ENCODE data around the gene HJURP. TPM values are rescaled to one million over a fixed set of nuclear protein-coding genes. Genes with fewer than 3 reads are reported as not detected.
"Not testable (repeated sequence)": the region's sequence is repeated elsewhere in the genome, so short reads cannot be mapped to it uniquely, and the experiment has no call there.

Gene HJURP
- 38.8 TPM for polyA plus RNA-seq (2013, experiment 1 of 2)
- polyA plus RNA-seq (2013, experiment 2 of 2), result 39.4 TPM

GRCh38 chr2:233854241-233854981 lies at the start of gene HJURP:
TSS of gene HJURP (minus strand) at chr2:233854535. CDS start at chr2:233854500, 35 bp downstream.
- Histone ChIP-seq H3K4ac (ENCODE audit: low read depth, low read length) (peak within 1 kb of the TSS; percentile 40), H3K4me2 (ENCODE audit: low read length) (peak within 1 kb of the TSS; percentile 73), H2BK5ac (ENCODE audit: low read length) (peak within 1 kb of the TSS; percentile 87), H3K79me2 (ENCODE audit: control insufficient read depth, insufficient read depth, low read length) (peaks cover 36% of the 10 kb centered on the region), H2AK5ac (ENCODE audit: low read length) (no peak within 1 kb of the TSS), H3K79me1 (ENCODE audit: low read length) (peaks cover 22% of the 10 kb centered on the region), H3K4me3 (ENCODE audit: low read length) (peak within 1 kb of the TSS; percentile 64), H4K5ac (ENCODE audit: low read length) (no peak within 1 kb of the TSS), H3K36me3 (ENCODE audit: control insufficient read depth, insufficient read depth, low read length) (peaks cover 16% of the 10 kb centered on the region), H3K23ac (ENCODE audit: low read length) (peak within 1 kb of the TSS; percentile 97), H3K9ac (ENCODE audit: low read length) (peak within 1 kb of the TSS; percentile 99), H3K27ac (ENCODE audit: low read depth, low read length) (peak within 1 kb of the TSS; percentile 51), H3K4me1 (ENCODE audit: control insufficient read depth, low read depth, low read length) (peaks cover 4% of the 10 kb centered on the region), H2BK15ac (replicated peaks; ENCODE audit: low read depth) (no peak within 1 kb of the TSS), H3K56ac (ENCODE audit: low read length) (peak within 1 kb of the TSS; percentile 99), H4K8ac (ENCODE audit: low read depth, low read length) (peak within 1 kb of the TSS; percentile 79), H3K27me3 (ENCODE audit: insufficient read depth, low read length, poor library complexity) (no peaks in the 10 kb centered on the region), H2BK120ac (ENCODE audit: low read depth, low read length) (no peak within 1 kb of the TSS), H3K18ac (ENCODE audit: low read length) (peak within 1 kb of the TSS; percentile 53)
- peak; percentile 98 for DNase-seq
- WGBS (ENCODE audit: extremely low coverage, insufficient coverage, low lambda C conversion rate), result no CpG with 5 or more reads among the region's 60 CpGs

GRCh38 chr2:233901884-233902283 lies 47.5 kb upstream of the HJURP start:
- no peak for DNase-seq
- Histone ChIP-seq H3K56ac (ENCODE audit: low read length) (no peak overlapping the region), H3K9ac (ENCODE audit: low read length) (no peak overlapping the region), H3K4me3 (ENCODE audit: low read length) (no peak overlapping the region), H4K5ac (ENCODE audit: low read length) (no peak overlapping the region), H3K4me1 (ENCODE audit: control insufficient read depth, low read depth, low read length) (no peaks in the 10 kb centered on the region), H3K27me3 (ENCODE audit: insufficient read depth, low read length, poor library complexity) (no peaks in the 10 kb centered on the region), H3K36me3 (ENCODE audit: control insufficient read depth, insufficient read depth, low read length) (no peaks in the 10 kb centered on the region), H2BK15ac (replicated peaks; ENCODE audit: low read depth) (no peak overlapping the region), H3K79me2 (ENCODE audit: control insufficient read depth, insufficient read depth, low read length) (no peaks in the 10 kb centered on the region), H3K23ac (ENCODE audit: low read length) (no peak overlapping the region), H2BK120ac (ENCODE audit: low read depth, low read length) (no peak overlapping the region), H3K4ac (ENCODE audit: low read depth, low read length) (no peak overlapping the region), H3K79me1 (ENCODE audit: low read length) (no peaks in the 10 kb centered on the region), H2BK5ac (ENCODE audit: low read length) (no peak overlapping the region), H2AK5ac (ENCODE audit: low read length) (no peak overlapping the region), H3K18ac (ENCODE audit: low read length) (no peak overlapping the region), H3K4me2 (ENCODE audit: low read length) (no peak overlapping the region), H3K27ac (ENCODE audit: low read depth, low read length) (no peak overlapping the region), H4K8ac (ENCODE audit: low read depth, low read length) (no peak overlapping the region)
- WGBS (ENCODE audit: extremely low coverage, insufficient coverage, low lambda C conversion rate), result no CpG with 5 or more reads among the region's 4 CpGs

GRCh38 chr2:233901367-233901766 lies 47.0 kb upstream of the HJURP start:
- H2AK5ac ChIP-seq (ENCODE audit: low read length), result no peak overlapping the region
- no peak overlapping the region for H4K8ac ChIP-seq (ENCODE audit: low read depth, low read length)
- H3K4ac ChIP-seq (ENCODE audit: low read depth, low read length), result no peak overlapping the region
- H3K4me1 ChIP-seq (ENCODE audit: control insufficient read depth, low read depth, low read length), result no peaks in the 10 kb centered on the region
- no peaks in the 10 kb centered on the region for H3K27me3 ChIP-seq (ENCODE audit: insufficient read depth, low read length, poor library complexity)
- no peaks in the 10 kb centered on the region for H3K79me1 ChIP-seq (ENCODE audit: low read length)
- no peaks in the 10 kb centered on the region for H3K79me2 ChIP-seq (ENCODE audit: control insufficient read depth, insufficient read depth, low read length)
- H3K18ac ChIP-seq (ENCODE audit: low read length), result no peak overlapping the region
- H3K9ac ChIP-seq (ENCODE audit: low read length), result no peak overlapping the region
- no peak overlapping the region for H2BK15ac ChIP-seq (replicated peaks; ENCODE audit: low read depth)
- no peak overlapping the region for H3K4me3 ChIP-seq (ENCODE audit: low read length)
- no peaks in the 10 kb centered on the region for H3K36me3 ChIP-seq (ENCODE audit: control insufficient read depth, insufficient read depth, low read length)
- H3K56ac ChIP-seq (ENCODE audit: low read length), result no peak overlapping the region
- DNase-seq, result no peak
- H2BK120ac ChIP-seq (ENCODE audit: low read depth, low read length), result no peak overlapping the region
- H3K4me2 ChIP-seq (ENCODE audit: low read length), result no peak overlapping the region
- H3K27ac ChIP-seq (ENCODE audit: low read depth, low read length), result no peak overlapping the region
- no CpG with 5 or more reads among the region's 4 CpGs for WGBS (ENCODE audit: extremely low coverage, insufficient coverage, low lambda C conversion rate)
- no peak overlapping the region for H4K5ac ChIP-seq (ENCODE audit: low read length)
- no peak overlapping the region for H3K23ac ChIP-seq (ENCODE audit: low read length)
- no peak overlapping the region for H2BK5ac ChIP-seq (ENCODE audit: low read length)

GRCh38 chr2:233896253-233896652 lies 41.9 kb upstream of the HJURP start:
- not testable (repeated sequence) for H2BK5ac ChIP-seq (ENCODE audit: low read length); H2BK120ac ChIP-seq (ENCODE audit: low read depth, low read length); H2AK5ac ChIP-seq (ENCODE audit: low read length); H3K23ac ChIP-seq (ENCODE audit: low read length); H3K4me3 ChIP-seq (ENCODE audit: low read length); H3K9ac ChIP-seq (ENCODE audit: low read length); H3K4me1 ChIP-seq (ENCODE audit: control insufficient read depth, low read depth, low read length); H3K79me1 ChIP-seq (ENCODE audit: low read length); H3K18ac ChIP-seq (ENCODE audit: low read length); H4K5ac ChIP-seq (ENCODE audit: low read length); H4K8ac ChIP-seq (ENCODE audit: low read depth, low read length); H2BK15ac ChIP-seq (replicated peaks; ENCODE audit: low read depth); H3K4ac ChIP-seq (ENCODE audit: low read depth, low read length); H3K27ac ChIP-seq (ENCODE audit: low read depth, low read length); H3K36me3 ChIP-seq (ENCODE audit: control insufficient read depth, insufficient read depth, low read length); H3K4me2 ChIP-seq (ENCODE audit: low read length); DNase-seq; H3K56ac ChIP-seq (ENCODE audit: low read length); H3K79me2 ChIP-seq (ENCODE audit: control insufficient read depth, insufficient read depth, low read length); H3K27me3 ChIP-seq (ENCODE audit: insufficient read depth, low read length, poor library complexity)
- WGBS (ENCODE audit: extremely low coverage, insufficient coverage, low lambda C conversion rate), result no CpG with 5 or more reads among the region's 2 CpGs

GRCh38 chr2:233892793-233893192 lies 38.5 kb upstream of the HJURP start:
- Histone ChIP-seq H3K79me1 (ENCODE audit: low read length) (no peaks in the 10 kb centered on the region), H2BK120ac (ENCODE audit: low read depth, low read length) (no peak overlapping the region), H3K23ac (ENCODE audit: low read length) (no peak overlapping the region), H4K8ac (ENCODE audit: low read depth, low read length) (no peak overlapping the region), H2BK5ac (ENCODE audit: low read length) (no peak overlapping the region), H3K27ac (ENCODE audit: low read depth, low read length) (no peak overlapping the region), H2BK15ac (replicated peaks; ENCODE audit: low read depth) (no peak overlapping the region), H3K18ac (ENCODE audit: low read length) (no peak overlapping the region), H2AK5ac (ENCODE audit: low read length) (no peak overlapping the region), H3K56ac (ENCODE audit: low read length) (no peak overlapping the region), H3K27me3 (ENCODE audit: insufficient read depth, low read length, poor library complexity) (no peaks in the 10 kb centered on the region), H4K5ac (ENCODE audit: low read length) (no peak overlapping the region), H3K79me2 (ENCODE audit: control insufficient read depth, insufficient read depth, low read length) (no peaks in the 10 kb centered on the region), H3K4me2 (ENCODE audit: low read length) (no peak overlapping the region), H3K4me3 (ENCODE audit: low read length) (no peak overlapping the region), H3K9ac (ENCODE audit: low read length) (no peak overlapping the region), H3K4me1 (ENCODE audit: control insufficient read depth, low read depth, low read length) (no peaks in the 10 kb centered on the region), H3K36me3 (ENCODE audit: control insufficient read depth, insufficient read depth, low read length) (no peaks in the 10 kb centered on the region), H3K4ac (ENCODE audit: low read depth, low read length) (no peak overlapping the region)
- WGBS (ENCODE audit: extremely low coverage, insufficient coverage, low lambda C conversion rate), result no CpG with 5 or more reads among the region's 2 CpGs
- no peak for DNase-seq

- Histone ChIP-seq H2BK15ac (replicated peaks; ENCODE audit: low read depth) (no peak overlapping the region), H2BK5ac (ENCODE audit: low read length) (no peak overlapping the region), H3K4me2 (ENCODE audit: low read length) (no peak overlapping the region), H3K79me2 (ENCODE audit: control insufficient read depth, insufficient read depth, low read length) (no peaks in the 10 kb centered on the region), H3K27ac (ENCODE audit: low read depth, low read length) (no peak overlapping the region), H3K27me3 (ENCODE audit: insufficient read depth, low read length, poor library complexity) (no peaks in the 10 kb centered on the region), H3K23ac (ENCODE audit: low read length) (no peak overlapping the region), H3K56ac (ENCODE audit: low read length) (no peak overlapping the region), H3K4me3 (ENCODE audit: low read length) (no peak overlapping the region), H4K8ac (ENCODE audit: low read depth, low read length) (no peak overlapping the region), H4K5ac (ENCODE audit: low read length) (no peak overlapping the region), H3K4me1 (ENCODE audit: control insufficient read depth, low read depth, low read length) (no peaks in the 10 kb centered on the region), H2AK5ac (ENCODE audit: low read length) (no peak overlapping the region), H3K79me1 (ENCODE audit: low read length) (no peaks in the 10 kb centered on the region), H2BK120ac (ENCODE audit: low read depth, low read length) (no peak overlapping the region), H3K4ac (ENCODE audit: low read depth, low read length) (no peak overlapping the region), H3K9ac (ENCODE audit: low read length) (no peak overlapping the region), H3K18ac (ENCODE audit: low read length) (no peak overlapping the region), H3K36me3 (ENCODE audit: control insufficient read depth, insufficient read depth, low read length) (no peaks in the 10 kb centered on the region)
- no peak for DNase-seq
Measured at GRCh38 chr2:233882353-233882752, 28.0 kb upstream of the HJURP start.
